CD4-positive, alpha-beta T cell (primary cell): ENCODE measurements around the gene PHYHIPL. TPM values are rescaled to one million over a fixed set of nuclear protein-coding genes. Genes with fewer than 3 reads are reported as not detected.

Experiments used
- ATAC-seq: fragments of 200-7000 bp; cut with Tn5 transposase; one replicate; pipeline ENCODE4 v1.10.0; 2022; ENCODE audit warnings: mild to moderate bottlenecking; ENCODE audit not compliant: poor library complexity
- CTCF ChIA-PET: fragments of 350-600 bp; sonication (Branson Sonifier 250); formaldehyde crosslinking; loops from one replicate; lab custom pipeline; 2021; ENCODE audit warnings: antibody characterized with exemption, inconsistent platforms; lab: Charles Lee
- POLR2A ChIA-PET: fragments of 350-600 bp; sonication (Branson Sonifier 250); formaldehyde crosslinking; loops from one replicate; lab custom pipeline; 2021; ENCODE audit warnings: antibody characterized with exemption, inconsistent platforms; lab: Charles Lee
- DNase-seq, 14 experiments: peaks; one replicate each; pipeline ENCODE4 v3.0.0-alpha.2; 2013 to 2020; ENCODE audit warnings: mixed read lengths in 2 of 14
- H3K27ac ChIP-seq, 2 donors: one replicate each; pipeline versions ENCODE4 v1.5.1 to v1.7.0; 2013; ENCODE audit warnings: low read length in 2 of 2, low read depth in 1 of 2, mild to moderate bottlenecking in 1 of 2
- H3K27me3 ChIP-seq, 2 experiments: 1 replicate in 1 of 2; 2 replicates in 1 of 2; pipeline versions ENCODE4 v1.6.1 to v1.7.0; 2013; ENCODE audit warnings: low read length in 2 of 2, control low read depth in 1 of 2, mild to moderate bottlenecking in 1 of 2, moderate library complexity in 1 of 2; ENCODE audit not compliant: insufficient read depth in 2 of 2, control insufficient read depth in 1 of 2
- H3K36me3 ChIP-seq: one replicate; pipeline ENCODE4 v1.6.1; 2013; ENCODE audit warnings: low read length, control low read depth; ENCODE audit not compliant: insufficient read depth
- H3K4me1 ChIP-seq: one replicate; pipeline ENCODE4 v1.6.1; 2013; ENCODE audit warnings: low read length, control low read depth; ENCODE audit not compliant: insufficient read depth
- H3K4me3 ChIP-seq: one replicate; pipeline ENCODE4 v1.5.1; 2013; ENCODE audit warnings: mild to moderate bottlenecking, low read length, moderate library complexity
- H3K9me3 ChIP-seq, 2 experiments: 1 replicate in 1 of 2; 2 replicates in 1 of 2; pipeline versions ENCODE4 v1.6.1 to v1.7.0; 2013; ENCODE audit warnings: low read length in 2 of 2, mild to moderate bottlenecking in 2 of 2, control low read depth in 1 of 2, moderate library complexity in 1 of 2; ENCODE audit not compliant: control insufficient read depth in 1 of 2, insufficient read depth in 1 of 2
- H3K27ac Mint-ChIP-seq: one replicate; pipeline ENCODE4 v1.8.0; 2020; ENCODE audit warnings: mixed read lengths
- H3K27me3 Mint-ChIP-seq: one replicate; pipeline ENCODE4 v1.8.0; 2021; ENCODE audit warnings: mixed read lengths
- H3K36me3 Mint-ChIP-seq: one replicate; pipeline ENCODE4 v1.8.0; 2021; ENCODE audit warnings: low read depth, mixed read lengths
- H3K4me1 Mint-ChIP-seq: one replicate; pipeline ENCODE4 v1.8.0; 2021; ENCODE audit warnings: low read depth, mixed read lengths
- H3K4me3 Mint-ChIP-seq: one replicate; pipeline ENCODE4 v1.8.0; 2020; ENCODE audit warnings: mild to moderate bottlenecking, mixed read lengths
- H3K9me3 Mint-ChIP-seq: one replicate; pipeline ENCODE4 v1.8.0; 2020; ENCODE audit warnings: mixed read lengths
- CTCF ChIP-seq: fragments of 200-600 bp; IDR thresholded peaks from one replicate; pipeline ENCODE4 v1.8.0; 2022; ENCODE audit warnings: antibody characterized with exemption, mild to moderate bottlenecking
- intact Hi-C, 2 experiments: fragments of 100-400 bp; cut with DNase I in 1 of 2; cut with micrococcal nuclease in 1 of 2; formaldehyde crosslinking; loops; one replicate each; pipeline versions ENCODE4 v1.15.1 to v1.9.0; 2023 to 2025; cut with DNase I, micrococcal nuclease
- total RNA-seq, 174 experiments: library from RNA in 2 of 174; stranded (reverse) in 2 of 174; gene quantifications; one replicate each; pipeline ENCODE4 v1.2.3 and lab custom pipeline; 2021 to 2026

PHYHIPL gene
- total RNA-seq, 2 experiments from 2014 or later, result not detected

GRCh38 chr10:59290448-59290847 is 114.0 kb downstream of the PHYHIPL start:
- H3K36me3 Mint-ChIP-seq, result no peaks in the 10 kb centered on the region
- H3K27me3 Mint-ChIP-seq, result no peaks in the 10 kb centered on the region
- no peaks in the 10 kb centered on the region for H3K36me3 ChIP-seq
- no peaks in the 10 kb centered on the region for H3K9me3 ChIP-seq
- H3K27ac ChIP-seq, result no peak overlapping the region
- no peak overlapping the region for H3K27ac Mint-ChIP-seq
- no peak overlapping the region for H3K4me3 ChIP-seq
- ATAC-seq (no peak), DNase-seq (no peak)
- H3K4me1 ChIP-seq, result no peaks in the 10 kb centered on the region
- ChIA-PET POLR2A (no interaction called here), CTCF (no interaction called here)
- H3K27me3 ChIP-seq, result no peaks in the 10 kb centered on the region
- no peak for TF ChIP-seq CTCF
- no peaks in the 10 kb centered on the region for H3K4me1 Mint-ChIP-seq
- H3K4me3 Mint-ChIP-seq, result no peak overlapping the region
- intact Hi-C loops, result no loop called here
- H3K9me3 Mint-ChIP-seq, result no peaks in the 10 kb centered on the region

Other genes with a start within 250 kb of the PHYHIPL start
- gene FAM13C, start 185.9 kb downstream of the PHYHIPL start, total RNA-seq, result not detected